SK-N-SH treated with all-trans-retinoic acid at 6 μM for 48 hours (cell line): ENCODE data around the gene SCAMP5.

Experiments
- ATAC-seq: fragments of 200-7000 bp; cut with Tn5 transposase; 3 replicates; pipeline ENCODE4 v1.9.1; 2020; ENCODE audit warnings: mild to moderate bottlenecking, moderate library complexity
- ARNTL ChIP-seq: fragments of 450-650 bp; formaldehyde crosslinking; IDR thresholded peaks from 2 replicates; pipeline ENCODE4 v1.5.0; 2020; ENCODE audit warnings: low read depth, mild to moderate bottlenecking, moderate library complexity, borderline replicate concordance
- BACH2 ChIP-seq: fragments of 250-450 bp; sonication (Bioruptor Pico); IDR thresholded peaks from 2 replicates; pipeline ENCODE4 v1.9.0; 2021; ENCODE audit warnings: mild to moderate bottlenecking, borderline replicate concordance
- CREB5 ChIP-seq: fragments of 250-450 bp; sonication (Bioruptor Pico); IDR thresholded peaks from 2 replicates; pipeline ENCODE4 v1.5.1; 2020; ENCODE audit warnings: low read depth, mild to moderate bottlenecking, moderate library complexity
- CSDC2 ChIP-seq: fragments of 250-450 bp; sonication (Bioruptor Pico); IDR thresholded peaks from 2 replicates; pipeline ENCODE4 v1.5.0; 2020; ENCODE audit warnings: mild to moderate bottlenecking, moderate library complexity
- ESRRG ChIP-seq: fragments of 250-450 bp; sonication (Bioruptor Pico); IDR thresholded peaks from 2 replicates; pipeline ENCODE4 v1.6.1; 2021; ENCODE audit warnings: mild to moderate bottlenecking
- GLIS3 ChIP-seq: fragments of 250-450 bp; sonication (Bioruptor Pico); IDR thresholded peaks from 2 replicates; pipeline ENCODE4 v1.5.0; 2020; ENCODE audit warnings: mild to moderate bottlenecking, moderate library complexity
- ISL1 ChIP-seq: fragments of 250-450 bp; sonication (Bioruptor Pico); IDR thresholded peaks from 2 replicates; pipeline ENCODE4 v2.1.2; 2022; ENCODE audit warnings: mild to moderate bottlenecking, moderate library complexity
- PATZ1 ChIP-seq: fragments of 250-450 bp; sonication (Bioruptor Pico); IDR thresholded peaks from 2 replicates; pipeline ENCODE4 v1.8.0; 2020; ENCODE audit warnings: mild to moderate bottlenecking, moderate library complexity, borderline replicate concordance
- POU6F1 ChIP-seq: fragments of 250-450 bp; sonication (Bioruptor Pico); IDR thresholded peaks from 2 replicates; pipeline ENCODE4 v1.8.0; 2021; ENCODE audit warnings: low read depth, mild to moderate bottlenecking, moderate library complexity, borderline replicate concordance
- PPARA ChIP-seq: fragments of 250-450 bp; sonication (Bioruptor Pico); IDR thresholded peaks from 2 replicates; pipeline ENCODE4 v1.5.0; 2020; ENCODE audit warnings: mild to moderate bottlenecking, borderline replicate concordance
- RARB ChIP-seq: fragments of 250-450 bp; sonication (Bioruptor Pico); IDR thresholded peaks from 2 replicates; pipeline ENCODE4 v1.8.0; 2021; ENCODE audit warnings: mild to moderate bottlenecking, moderate library complexity
- SNAI2 ChIP-seq: fragments of 250-450 bp; sonication (Bioruptor Pico); IDR thresholded peaks from 2 replicates; pipeline ENCODE4 v1.5.0; 2020; ENCODE audit warnings: mild to moderate bottlenecking, moderate library complexity
- TOX ChIP-seq: fragments of 250-450 bp; sonication (Bioruptor Pico); IDR thresholded peaks from 2 replicates; pipeline ENCODE4 v1.8.0; 2021; ENCODE audit warnings: mild to moderate bottlenecking, moderate library complexity, borderline replicate concordance
- ZC3H10 ChIP-seq: fragments of 250-450 bp; sonication (Bioruptor Pico); IDR thresholded peaks from 2 replicates; pipeline ENCODE4 v1.5.1; 2021; ENCODE audit warnings: mild to moderate bottlenecking, moderate library complexity
- ZFP30 ChIP-seq: fragments of 450-650 bp; formaldehyde crosslinking; IDR thresholded peaks from 2 replicates; pipeline ENCODE4 v1.5.0; 2022; ENCODE audit warnings: mild to moderate bottlenecking, moderate library complexity
- ZNF8 ChIP-seq: fragments of 450-650 bp; formaldehyde crosslinking; IDR thresholded peaks from 2 replicates; pipeline ENCODE4 v1.5.0; 2020; ENCODE audit warnings: mild to moderate bottlenecking, moderate library complexity
- TF ChIP-seq, protein P1 (sequence below): fragments of 250-450 bp; sonication (Bioruptor Pico); IDR thresholded peaks from 2 replicates; pipeline ENCODE4 v1.5.0; 2020; ENCODE audit warnings: mild to moderate bottlenecking, moderate library complexity

The SCAMP5 gene

DNA sequence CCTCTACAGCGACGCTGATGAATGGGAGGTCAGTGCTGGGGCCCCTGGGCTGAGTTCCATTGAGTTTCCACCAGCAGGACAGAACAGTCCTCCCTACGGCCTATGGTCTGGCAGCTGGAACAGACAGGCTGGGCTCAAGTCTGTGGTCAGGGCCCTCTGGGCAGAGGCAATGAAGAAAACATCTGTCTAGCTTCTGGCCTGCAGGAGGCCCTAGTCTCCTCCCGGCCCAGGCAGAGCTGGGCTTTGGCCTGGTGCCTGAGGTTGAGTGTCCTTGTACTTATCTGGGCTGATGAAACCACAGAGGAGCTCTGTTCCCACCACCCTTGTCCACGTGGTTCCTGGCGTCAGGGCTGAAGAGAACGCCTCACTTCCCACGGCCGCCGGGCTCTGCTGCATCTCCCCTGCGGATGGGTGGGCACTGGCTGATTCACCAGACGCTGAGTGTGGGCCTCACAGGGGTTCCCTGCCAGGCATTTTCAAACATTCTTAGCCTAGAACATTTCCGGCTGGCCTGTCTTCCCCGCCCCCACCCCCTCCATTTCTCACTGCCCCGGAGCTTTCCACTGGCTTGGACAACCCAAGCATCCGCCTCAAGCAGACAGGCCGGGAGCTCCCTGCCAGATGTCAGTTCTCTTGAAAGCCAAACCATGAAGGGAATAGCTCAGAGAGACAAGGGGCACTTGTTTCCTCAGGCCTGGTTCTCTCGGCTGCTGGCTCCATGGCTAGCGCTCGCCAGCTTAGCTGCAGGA lies 48.3 kb downstream of the SCAMP5 start (continued):
- TF ChIP-seq POU6F1 (CRISPR knock-in tag) (no peak), SNAI2 (CRISPR knock-in tag) (no peak)

- ATAC-seq, result no peak
- TF ChIP-seq, protein P1, sequence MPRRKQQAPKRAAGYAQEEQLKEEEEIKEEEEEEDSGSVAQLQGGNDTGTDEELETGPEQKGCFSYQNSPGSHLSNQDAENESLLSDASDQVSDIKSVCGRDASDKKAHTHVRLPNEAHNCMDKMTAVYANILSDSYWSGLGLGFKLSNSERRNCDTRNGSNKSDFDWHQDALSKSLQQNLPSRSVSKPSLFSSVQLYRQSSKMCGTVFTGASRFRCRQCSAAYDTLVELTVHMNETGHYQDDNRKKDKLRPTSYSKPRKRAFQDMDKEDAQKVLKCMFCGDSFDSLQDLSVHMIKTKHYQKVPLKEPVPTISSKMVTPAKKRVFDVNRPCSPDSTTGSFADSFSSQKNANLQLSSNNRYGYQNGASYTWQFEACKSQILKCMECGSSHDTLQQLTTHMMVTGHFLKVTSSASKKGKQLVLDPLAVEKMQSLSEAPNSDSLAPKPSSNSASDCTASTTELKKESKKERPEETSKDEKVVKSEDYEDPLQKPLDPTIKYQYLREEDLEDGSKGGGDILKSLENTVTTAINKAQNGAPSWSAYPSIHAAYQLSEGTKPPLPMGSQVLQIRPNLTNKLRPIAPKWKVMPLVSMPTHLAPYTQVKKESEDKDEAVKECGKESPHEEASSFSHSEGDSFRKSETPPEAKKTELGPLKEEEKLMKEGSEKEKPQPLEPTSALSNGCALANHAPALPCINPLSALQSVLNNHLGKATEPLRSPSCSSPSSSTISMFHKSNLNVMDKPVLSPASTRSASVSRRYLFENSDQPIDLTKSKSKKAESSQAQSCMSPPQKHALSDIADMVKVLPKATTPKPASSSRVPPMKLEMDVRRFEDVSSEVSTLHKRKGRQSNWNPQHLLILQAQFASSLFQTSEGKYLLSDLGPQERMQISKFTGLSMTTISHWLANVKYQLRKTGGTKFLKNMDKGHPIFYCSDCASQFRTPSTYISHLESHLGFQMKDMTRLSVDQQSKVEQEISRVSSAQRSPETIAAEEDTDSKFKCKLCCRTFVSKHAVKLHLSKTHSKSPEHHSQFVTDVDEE (CRISPR knock-in tag), result no peak
- no peak for TF ChIP-seq PATZ1 (CRISPR knock-in tag)
- TF ChIP-seq ZFP30, result no peak
- TF ChIP-seq GLIS3 (CRISPR knock-in tag), result no peak
These were observed 49.0 kb downstream of the SCAMP5 start for GRCh38 chr15:75044258-75044878.

GRCh38 chr15:75045332-75046015 lies 50.1 kb downstream of the SCAMP5 start:
- no peak for TF ChIP-seq CREB5 (CRISPR knock-in tag)
- TF ChIP-seq ZC3H10, result no peak
- TF ChIP-seq POU6F1 (CRISPR knock-in tag), result no peak
- no peak for TF ChIP-seq ARNTL (CRISPR knock-in tag)
- TF ChIP-seq ZFP30, result no peak
- TF ChIP-seq RARB (CRISPR knock-in tag), result no peak
- no peak for TF ChIP-seq ESRRG (CRISPR knock-in tag)
- no peak for TF ChIP-seq TOX (CRISPR knock-in tag)
- TF ChIP-seq BACH2 (CRISPR knock-in tag), result no peak
- TF ChIP-seq ISL1 (CRISPR knock-in tag), result no peak
- TF ChIP-seq SNAI2 (CRISPR knock-in tag), result no peak
- TF ChIP-seq ZNF8 (CRISPR knock-in tag), result no peak
- TF ChIP-seq PPARA (CRISPR knock-in tag), result no peak

GRCh38 chr15:75048394-75048793 lies 53.0 kb downstream of the SCAMP5 start:
- TF ChIP-seq PATZ1 (CRISPR knock-in tag), result no peak
- TF ChIP-seq CSDC2 (CRISPR knock-in tag), result no peak
- no peak for TF ChIP-seq TOX (CRISPR knock-in tag)
- TF ChIP-seq CREB5 (CRISPR knock-in tag), result no peak
- ATAC-seq, result no peak

More at GRCh38 chr15:75045332-75046015, 50.1 kb downstream of the SCAMP5 start:
- ATAC-seq, result no peak
